GM12878 (cell line): ENCODE measurements around the gene CASP3. TPM values are rescaled to one million over a fixed set of nuclear protein-coding genes. Genes with fewer than 3 reads are reported as not detected.

Source experiments
- ASH2L ChIP-seq: fragments of 300-600, 200-600 bp; sonication (generic); IDR thresholded peaks from 2 replicates; pipeline ENCODE4 v1.6.1; 2017; ENCODE audit warnings: low read depth, mild to moderate bottlenecking, borderline replicate concordance
- CEBPZ ChIP-seq: fragments of 150-350 bp; IDR thresholded peaks from 2 replicates; pipeline ENCODE4 v1.6.1; 2016; ENCODE audit warnings: low read depth, low read length
- EED ChIP-seq: sonication (generic); IDR thresholded peaks from 2 replicates; pipeline ENCODE4 v1.6.1; 2016; ENCODE audit warnings: antibody characterized with exemption, low read depth
- EP300 ChIP-seq, 2 experiments: fragments of 150-350 bp in 1 of 2; IDR thresholded peaks; 2 replicates each; pipeline ENCODE4 v1.6.1; 2011 to 2012; ENCODE audit warnings: low read depth in 2 of 2, low read length in 2 of 2, borderline replicate concordance in 1 of 2, improper control_type of control experiment in 1 of 2, inconsistent platforms in 1 of 2; ENCODE audit not compliant: control insufficient read depth in 1 of 2
- ESRRA ChIP-seq: IDR thresholded peaks from 2 replicates; pipeline ENCODE4 v1.6.1; 2012; ENCODE audit warnings: mild to moderate bottlenecking, low read length, improper control_type of control experiment
- HDAC2 ChIP-seq: fragments of 200-600 bp; sonication (generic); IDR thresholded peaks from 2 replicates; pipeline ENCODE4 v1.6.1; 2017
- JUND ChIP-seq: IDR thresholded peaks from 2 replicates; pipeline ENCODE4 v1.6.1; 2012; ENCODE audit warnings: low read depth, mild to moderate bottlenecking, low read length, improper control_type of control experiment, moderate library complexity
- MEF2A ChIP-seq: IDR thresholded peaks from 2 replicates; pipeline ENCODE4 v1.6.1; 2011; ENCODE audit warnings: low read depth, mild to moderate bottlenecking, low read length, moderate library complexity; ENCODE audit not compliant: insufficient read depth
- MEF2B ChIP-seq: fragments of 450-650 bp; IDR thresholded peaks from 2 replicates; pipeline ENCODE4 v1.6.1; 2018; ENCODE audit warnings: mild to moderate bottlenecking, moderate library complexity; ENCODE audit not compliant: partially characterized antibody, poor library complexity, severe bottlenecking
- MLLT1 ChIP-seq: fragments of 450-650 bp; IDR thresholded peaks from 2 replicates; pipeline ENCODE4 v1.6.1; 2016; ENCODE audit warnings: mild to moderate bottlenecking
- NFIC ChIP-seq: IDR thresholded peaks from 2 replicates; pipeline ENCODE4 v1.6.1; 2012; ENCODE audit warnings: low read depth, mild to moderate bottlenecking, inconsistent platforms, low read length, moderate library complexity
- POLR2A ChIP-seq: IDR thresholded peaks from 2 replicates; pipeline ENCODE4 v1.6.1; 2011; ENCODE audit warnings: low read depth, mild to moderate bottlenecking, low read length
- SMAD5 ChIP-seq: IDR thresholded peaks from 2 replicates; pipeline ENCODE4 v1.6.1; 2016; ENCODE audit warnings: antibody characterized with exemption, low read depth
- TCF7 ChIP-seq: IDR thresholded peaks from 2 replicates; pipeline ENCODE4 v1.6.1; 2014; ENCODE audit warnings: antibody characterized with exemption, borderline replicate concordance
- USF1 ChIP-seq: IDR thresholded peaks from 2 replicates; pipeline ENCODE4 v1.6.1; 2011; ENCODE audit warnings: borderline replicate concordance, low read depth, mild to moderate bottlenecking, moderate library complexity, mixed read lengths, low read length; ENCODE audit not compliant: insufficient read depth; ENCODE audit errors: extremely low read length
- ZNF274 ChIP-seq: IDR thresholded peaks from one replicate; pipeline ENCODE4 v1.8.0; 2011; ENCODE audit not compliant: insufficient read length, insufficient read depth
- ZNF622 ChIP-seq: fragments of 450-650 bp; IDR thresholded peaks from 2 replicates; pipeline ENCODE4 v1.6.1; 2017; ENCODE audit warnings: mild to moderate bottlenecking, inconsistent platforms
- polyA plus RNA-seq, 11 experiments: library from polyadenylated mRNA; depleted of rRNA in 4 of 11; unstranded in 6 of 11; stranded (reverse) in 5 of 11; fragments of >200 nt; fragmentation: Nextera tagmentation in 4 of 11; fragmentation: Illumina TruSeq in 1 of 11; extraction: Ambion mirVana in 4 of 11; extraction: Trizol in 1 of 11; gene quantifications; 1 replicate in 1 of 11; 2 replicates in 10 of 11; pipeline versions ENCODE4 v1.2.1 to v1.2.3, GENCODE V29; 2011 to 2016; ENCODE audit warnings: inconsistent platforms in 2 of 11, missing spikeins in 2 of 11, low read depth in 1 of 11
- total RNA-seq, 4 experiments: library from RNA; depleted of rRNA in 3 of 4; stranded (reverse); fragments of >200 nt in 3 of 4; fragmentation: Illumina TruSeq in 1 of 4; extraction: Trizol in 1 of 4; gene quantifications; 2 replicates each; pipeline versions ENCODE4 v1.2.1 to v1.2.3, GENCODE V29; 2013 to 2021
- TF ChIP-seq, protein P1 (sequence below): IDR thresholded peaks from 2 replicates; pipeline ENCODE4 v1.6.1; 2011; ENCODE audit warnings: low read depth, mild to moderate bottlenecking, low read length, moderate library complexity, borderline replicate concordance; ENCODE audit errors: extremely low read depth

Gene CASP3
- total and polyA plus RNA-seq, 10 of the 15 experiments (the other 5 are each of a cell fraction or from before 2014, with no cell fraction given) = 50.0 to 194 (median 74.4) TPM

- TF ChIP-seq ZNF622 (no peak), MEF2A (0 out of 2 replicates have a peak, but pooled peaks have one; percentile 49), HDAC2 (no peak), ZNF274 (no peak), EED (no peak), ESRRA (no peak), POLR2A (no peak), CEBPZ (no peak), TCF7 (no peak), JUND (no peak), ASH2L (no peak), SMAD5 (0 out of 2 replicates have a peak, but pooled peaks have one; percentile 23), NFIC (peak; percentile 42; the same call in 1 of the 2 replicates), MEF2B (peak; percentile 26), MLLT1 (no peak), EP300 (IDR thresholded peaks at IDR 0.05; ENCODE audit: borderline replicate concordance in 1 of 2, control insufficient read depth in 1 of 2, low read depth in 2 of 2, low read length in 2 of 2) (no peak), USF1 (peak; percentile 35)
- TF ChIP-seq, protein P1, sequence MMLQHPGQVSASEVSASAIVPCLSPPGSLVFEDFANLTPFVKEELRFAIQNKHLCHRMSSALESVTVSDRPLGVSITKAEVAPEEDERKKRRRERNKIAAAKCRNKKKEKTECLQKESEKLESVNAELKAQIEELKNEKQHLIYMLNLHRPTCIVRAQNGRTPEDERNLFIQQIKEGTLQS = 0 out of 2 replicates have a peak, but pooled peaks have one; percentile 36
These were observed 3.2 kb downstream of the CASP3 start (continued) for GRCh38 chr4:184645904-184646610.
